Hematopoietic multipotent progenitor cell treated with erythropoietin and hydrocortisone succinate and interleukin-3 and kit ligand, for 6 days (in vitro differentiated cells): ENCODE results near the gene RHD.
"Not testable (repeated sequence)": the region's sequence is repeated elsewhere in the genome, so short reads cannot be mapped to it uniquely, and the experiment has no call there.

Experiments
- DNase-seq: peaks from one replicate; pipeline ENCODE4 v3.0.0-alpha.2; 2015

Gene RHD

DNA sequence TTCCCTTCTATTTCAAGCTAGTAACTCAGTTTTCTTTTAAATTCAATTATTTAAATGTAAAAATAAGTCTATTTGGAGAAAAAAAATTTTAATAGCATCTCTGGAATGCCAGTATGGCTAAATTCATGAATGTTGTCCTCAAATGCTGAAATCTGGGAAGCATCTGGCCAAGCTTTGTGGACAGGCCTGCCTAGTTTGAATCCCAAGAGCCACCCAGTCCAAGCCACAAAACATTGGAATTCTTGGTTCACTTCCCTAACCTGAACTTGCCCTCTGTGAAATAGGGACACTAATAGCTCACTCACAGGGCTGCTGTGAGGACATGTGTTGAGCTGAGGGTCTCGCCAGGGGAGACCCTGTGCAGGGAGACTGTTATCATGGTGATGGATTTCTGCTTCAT lies 37.2 kb downstream of the RHD start:
- DNase-seq: not testable (repeated sequence)

DNA sequence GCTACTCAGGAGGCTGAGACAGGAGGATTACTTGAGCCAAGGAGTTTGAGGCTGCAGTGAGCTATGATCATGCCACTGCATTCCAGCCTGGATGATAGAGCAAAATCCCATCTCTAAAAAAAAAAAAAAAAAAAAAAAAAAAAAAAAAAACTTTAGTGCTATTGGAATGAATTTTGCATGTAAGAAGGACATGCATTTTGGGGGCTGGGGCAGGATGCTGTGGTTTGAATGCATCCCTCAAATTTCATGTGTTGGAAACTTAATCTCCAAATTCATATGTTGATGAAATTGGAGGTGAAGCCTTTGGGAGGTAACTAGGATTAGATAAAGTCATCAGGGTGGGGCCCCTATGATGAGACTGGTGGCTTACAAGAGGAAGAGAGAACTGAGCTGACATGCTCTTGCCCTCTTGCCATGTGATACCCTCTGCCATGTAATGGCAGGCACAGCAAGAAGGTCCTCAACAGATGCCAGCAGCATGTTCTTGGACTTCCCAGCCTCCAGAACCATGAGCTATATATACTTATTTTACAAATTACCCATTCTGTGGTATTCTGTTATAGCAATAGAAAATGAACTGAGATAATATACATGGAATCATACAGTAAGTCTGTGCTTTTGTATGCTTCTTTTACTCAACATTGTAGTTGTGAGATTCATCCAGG lies 40.6 kb downstream of the RHD start:
- peak; percentile 25 for DNase-seq

DNA sequence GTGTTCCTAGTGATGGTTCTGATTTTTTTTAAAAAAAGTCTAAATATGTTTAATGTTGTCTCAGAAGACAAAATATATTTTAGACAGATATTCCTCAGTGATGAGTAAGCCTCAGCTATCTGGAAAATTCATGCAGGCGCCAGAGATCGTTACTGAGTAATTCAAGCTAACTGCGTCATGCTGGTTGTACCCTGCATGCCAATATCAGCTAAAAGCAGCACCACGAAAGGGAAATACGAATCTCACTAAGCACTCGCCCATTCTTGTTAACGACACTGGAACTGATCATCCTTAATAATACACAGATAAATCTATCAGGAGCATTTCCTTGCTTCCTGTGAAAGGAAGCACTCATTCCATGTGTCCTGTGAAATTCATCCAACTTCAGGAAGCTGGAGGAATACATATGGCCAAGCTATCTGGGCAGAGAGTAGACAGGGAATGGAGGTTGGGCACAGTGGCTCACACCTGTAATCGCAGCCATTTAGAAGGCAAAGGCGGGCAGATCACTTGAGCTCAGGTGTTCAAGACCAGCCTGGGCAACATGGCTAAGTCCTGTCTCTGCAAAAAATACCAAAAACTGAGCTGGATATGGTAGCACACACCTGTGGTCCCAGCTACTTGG lies 48.1 kb downstream of the RHD start:
- peak; percentile 57 for DNase-seq

DNA sequence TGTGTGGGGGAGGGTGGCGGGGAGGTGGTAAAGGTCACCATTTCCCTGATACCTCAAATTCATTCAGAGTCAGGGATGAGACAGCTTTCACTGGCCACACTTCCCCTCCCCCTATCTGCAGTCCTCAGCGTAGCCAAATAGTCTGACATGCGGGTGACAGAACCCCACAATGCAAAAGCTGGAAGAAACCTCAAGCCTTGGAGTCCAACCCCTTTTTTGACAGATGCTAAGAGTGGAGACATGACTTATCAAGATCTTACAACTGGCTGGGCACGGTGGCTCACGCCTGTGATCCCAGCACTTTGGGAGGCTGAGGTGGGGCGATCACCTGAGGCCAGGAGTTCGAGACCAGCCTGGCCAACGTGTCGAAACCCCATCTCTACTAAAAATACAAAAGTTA lies 49.8 kb downstream of the RHD start:
- DNase-seq: peak; percentile 45

DNA sequence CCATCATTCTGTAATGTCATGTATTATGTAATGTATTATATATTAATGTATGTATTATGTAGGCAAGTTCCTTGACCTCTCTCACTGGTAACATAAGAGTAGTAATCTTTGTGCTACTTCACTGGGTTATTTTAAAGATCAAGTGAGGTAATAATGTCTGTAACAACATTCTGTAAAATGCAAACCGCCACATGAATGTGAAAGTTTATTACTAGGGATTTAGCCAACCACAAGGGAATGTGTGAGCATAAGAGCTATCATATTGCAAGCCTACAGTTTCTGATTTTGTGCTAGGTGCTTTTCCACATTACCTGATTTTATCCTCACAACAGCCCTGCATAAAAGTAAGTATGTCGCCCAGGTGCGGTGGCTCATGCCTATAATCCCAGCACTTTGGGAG lies 52.1 kb downstream of the RHD start:
- not testable (repeated sequence) for DNase-seq

DNA sequence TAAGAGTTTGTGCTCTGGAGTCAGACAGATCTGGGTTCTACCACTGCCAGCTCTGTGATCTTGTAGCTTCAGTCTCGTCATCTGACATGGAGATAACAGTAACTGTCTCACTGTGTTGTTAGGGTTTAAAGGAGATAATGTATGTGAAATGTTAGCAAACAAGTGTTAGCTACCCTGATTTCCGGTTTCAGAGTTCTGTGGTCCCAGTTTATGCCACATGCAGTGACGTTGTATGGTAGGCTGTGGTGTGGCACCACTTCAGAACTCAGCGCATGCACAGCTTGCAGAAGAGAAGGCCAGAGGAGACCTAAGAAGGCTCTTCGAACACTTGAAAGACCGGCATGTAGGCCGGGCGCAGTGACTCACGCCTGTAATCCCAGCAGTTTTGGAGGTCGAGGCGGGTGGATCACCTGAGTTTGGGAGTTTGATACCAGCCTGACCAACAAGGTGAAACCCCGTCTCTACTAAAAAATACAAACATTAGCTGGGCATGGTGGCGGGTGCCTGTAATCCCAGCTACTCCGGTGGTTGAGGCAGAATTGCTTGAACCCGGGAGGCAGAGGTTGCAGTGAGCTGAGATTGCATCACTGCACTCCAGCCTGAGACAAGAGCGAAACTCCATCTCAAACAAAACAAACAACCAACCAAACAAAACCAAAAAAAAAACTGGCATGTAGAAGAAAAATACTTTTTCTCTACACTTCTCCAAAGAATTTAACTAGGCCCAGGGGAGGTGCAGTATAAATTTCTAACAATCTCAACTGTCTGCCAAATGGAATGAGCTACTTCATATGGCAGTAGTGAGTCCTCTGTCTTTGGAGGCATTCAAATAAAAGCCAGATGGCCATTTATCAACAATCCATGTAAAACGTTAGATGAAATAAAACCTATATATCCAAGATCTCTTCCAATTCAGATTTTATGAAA lies 55.8 kb downstream of the RHD start:
- not testable (repeated sequence) for DNase-seq

DNA sequence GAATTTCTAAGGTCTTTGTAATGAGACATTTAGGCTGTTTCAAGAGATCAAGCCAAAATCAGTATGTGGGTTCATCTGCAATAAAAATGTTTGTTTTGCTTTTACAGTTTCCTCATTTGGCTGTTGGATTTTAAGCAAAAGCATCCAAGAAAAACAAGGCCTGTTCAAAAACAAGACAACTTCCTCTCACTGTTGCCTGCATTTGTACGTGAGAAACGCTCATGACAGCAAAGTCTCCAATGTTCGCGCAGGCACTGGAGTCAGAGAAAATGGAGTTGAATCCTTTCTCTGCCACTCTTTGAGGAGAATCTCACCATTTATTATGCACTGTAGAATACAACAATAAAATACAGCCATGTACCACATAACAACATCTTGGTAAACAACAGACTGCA lies 56.5 kb downstream of the RHD start:
- not testable (repeated sequence) for DNase-seq

DNA sequence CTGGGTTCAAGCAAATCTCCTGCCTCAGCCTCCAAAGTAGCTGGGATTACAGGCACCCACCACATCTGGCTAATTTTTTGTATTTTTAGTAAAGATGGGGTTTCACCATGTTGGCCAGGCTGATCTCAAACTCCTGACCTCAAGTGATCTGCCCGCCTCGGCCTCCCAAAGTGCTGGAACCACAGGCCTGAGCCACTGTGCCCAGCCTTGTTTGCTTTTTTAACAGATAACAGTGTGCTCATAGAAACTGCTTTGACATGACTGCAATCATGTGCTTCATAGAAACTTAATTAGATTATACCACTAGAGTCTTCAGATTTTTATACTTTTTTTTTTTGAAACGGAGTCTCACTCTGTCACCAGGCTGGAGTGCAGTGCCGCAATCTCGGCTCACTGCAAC lies 57.0 kb downstream of the RHD start:
- DNase-seq: not testable (repeated sequence)

DNA sequence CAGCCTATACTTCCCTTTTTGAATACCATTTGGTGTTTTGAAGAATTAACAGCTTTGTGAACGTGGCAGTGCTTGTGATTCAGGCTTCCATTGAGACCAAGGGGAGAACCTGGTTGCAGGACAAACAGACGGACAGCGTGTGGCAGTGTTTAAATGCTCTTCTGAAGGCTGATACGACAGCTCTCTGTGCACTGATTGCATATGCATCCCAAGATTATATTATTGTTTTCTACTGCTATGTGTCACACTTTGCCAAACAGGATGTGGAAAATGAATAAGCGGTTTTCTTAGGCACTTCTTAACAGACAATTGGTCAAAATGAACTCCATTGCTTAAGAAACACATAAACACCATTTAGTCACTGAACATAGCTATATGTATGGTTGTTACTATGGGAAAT lies 57.6 kb downstream of the RHD start:
- peak; percentile 18 for DNase-seq

DNA sequence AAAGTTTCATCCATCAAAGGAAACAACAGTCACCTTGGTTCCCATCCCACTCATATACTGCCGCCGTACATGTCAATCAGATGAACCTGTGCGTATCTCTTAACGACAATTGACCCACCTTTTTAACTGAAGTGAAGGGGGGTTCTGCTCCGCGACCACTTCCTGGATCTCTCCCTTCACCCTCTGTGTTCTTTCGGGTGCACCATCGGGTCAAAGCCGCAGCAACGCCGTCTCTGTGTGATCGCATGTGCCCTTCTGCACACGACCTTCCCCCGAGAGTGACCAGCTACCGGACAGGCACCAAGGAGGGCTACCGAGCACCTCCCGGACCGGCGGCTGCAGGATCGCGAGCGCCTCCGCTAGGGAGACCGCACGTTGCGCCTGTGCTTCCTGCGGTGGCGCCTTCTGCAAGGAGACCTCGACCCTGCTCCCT lies 64.6 kb downstream of the RHD start:
- DNase-seq: peak; percentile 44

DNA sequence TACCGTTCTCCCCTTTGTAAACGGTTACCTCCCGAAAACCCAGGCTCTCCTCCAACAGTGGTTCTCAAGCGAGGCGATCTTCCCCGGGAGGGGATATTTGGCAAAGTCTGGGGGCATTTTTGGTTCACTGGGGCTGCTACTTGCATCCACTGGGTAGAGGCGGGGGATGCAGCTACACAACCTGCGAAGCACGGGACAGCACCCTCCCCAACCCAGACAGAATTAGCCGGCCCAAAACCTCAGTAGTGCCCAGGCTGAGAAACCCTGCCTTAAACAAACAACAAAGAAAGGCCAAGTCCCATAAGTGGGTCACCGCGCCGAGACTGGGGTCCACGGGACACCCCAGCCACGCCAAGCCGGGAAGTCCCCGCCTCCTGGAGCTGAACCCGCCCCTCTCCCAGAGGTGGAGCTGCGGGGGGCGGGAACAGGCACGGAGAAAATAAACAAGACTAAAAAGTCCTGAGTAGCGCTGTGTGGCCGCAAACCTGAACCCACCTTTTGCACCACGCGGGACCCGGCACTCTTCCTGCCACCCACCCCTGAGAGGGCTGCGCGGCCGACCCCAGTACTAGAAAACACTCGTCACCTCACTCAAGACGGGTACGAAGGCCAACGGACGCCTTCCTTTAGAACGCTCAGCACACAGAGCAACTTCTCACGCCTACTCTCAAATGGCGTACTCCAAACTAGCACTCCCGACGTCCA lies 65.3 kb downstream of the RHD start:
- DNase-seq: not testable (repeated sequence)

DNA sequence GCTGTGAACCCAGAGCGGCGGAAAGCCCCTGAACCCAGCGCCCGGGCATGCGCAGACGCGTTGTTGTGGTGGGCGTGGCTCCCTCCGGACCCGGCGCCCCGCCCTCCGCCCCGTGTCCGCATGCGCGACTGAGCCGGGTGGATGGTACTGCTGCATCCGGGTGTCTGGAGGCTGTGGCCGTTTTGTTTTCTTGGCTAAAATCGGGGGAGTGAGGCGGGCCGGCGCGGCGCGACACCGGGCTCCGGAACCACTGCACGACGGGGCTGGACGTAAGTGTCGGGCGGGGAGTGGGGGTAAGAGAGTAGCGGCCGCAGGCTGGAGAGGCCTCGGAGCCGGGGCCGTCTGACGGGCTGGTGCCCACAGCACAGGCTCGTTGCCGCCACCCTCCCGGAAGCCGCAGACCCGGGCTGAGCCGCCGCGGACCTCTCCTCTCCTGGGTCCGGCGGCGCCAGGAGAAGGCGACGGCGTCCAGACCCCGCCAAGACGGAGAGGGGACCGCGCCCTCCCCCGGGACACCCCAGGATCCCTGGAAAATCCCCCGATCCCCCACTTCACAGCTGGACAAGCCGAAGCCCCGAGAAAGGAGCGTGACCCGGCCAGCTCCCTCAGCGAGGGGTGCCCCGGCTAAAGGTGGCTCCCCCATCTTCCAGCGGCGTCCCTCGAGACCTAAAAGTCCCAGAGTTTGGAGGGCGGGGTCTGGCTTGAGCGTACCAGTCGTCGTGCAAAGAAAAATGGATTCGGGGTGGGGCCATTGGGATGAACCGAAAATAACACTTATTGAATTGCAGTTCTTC lies 66.1 kb downstream of the RHD start, which contains the start of gene TMEM50A:
Gene TMEM50A, plus strand, starts transcription at position 147 of the 794 bp plus-strand sequence. CDS start 2,153 bp downstream, outside the sequence.
- peak; percentile 89 for DNase-seq

DNA sequence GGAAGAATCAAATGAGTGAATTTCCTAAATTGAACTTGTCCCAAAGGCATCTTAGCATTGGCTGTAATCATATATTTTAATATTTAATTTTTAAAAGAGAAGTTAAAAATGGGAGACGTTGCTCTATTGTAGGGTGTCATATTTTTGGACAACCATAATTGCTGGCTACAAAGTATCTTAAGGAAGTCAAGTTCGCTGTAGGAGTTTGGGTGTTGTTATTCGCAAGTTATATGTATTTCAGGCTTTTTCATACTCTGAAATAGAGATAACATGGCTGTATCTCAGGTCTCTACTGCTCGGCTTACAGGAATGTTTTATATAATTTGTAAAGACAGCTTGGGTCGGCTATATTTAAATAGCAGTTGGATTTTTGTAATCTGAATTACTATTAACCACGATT lies 66.7 kb downstream of the RHD start:
- DNase-seq: peak; percentile 51

DNA sequence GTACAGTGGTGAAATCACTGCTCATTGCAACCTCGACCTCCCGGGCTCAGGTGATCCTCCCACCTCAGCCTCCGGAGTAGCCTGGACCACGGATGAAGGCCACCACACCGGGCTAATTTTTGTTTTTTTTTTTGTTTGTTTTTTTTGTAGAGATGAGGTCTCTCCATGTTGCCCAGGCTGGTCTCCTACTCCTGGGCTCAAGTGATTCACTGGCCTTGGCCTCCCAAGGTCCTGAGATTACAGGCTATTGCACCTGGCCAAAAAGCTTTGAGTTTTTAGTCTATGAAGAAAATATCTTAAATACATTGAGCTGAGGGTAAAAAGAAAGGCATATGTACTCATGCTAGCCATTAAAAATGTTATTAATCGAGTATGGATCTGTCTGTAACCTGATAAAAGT lies 69.4 kb downstream of the RHD start:
- no peak for DNase-seq

DNA sequence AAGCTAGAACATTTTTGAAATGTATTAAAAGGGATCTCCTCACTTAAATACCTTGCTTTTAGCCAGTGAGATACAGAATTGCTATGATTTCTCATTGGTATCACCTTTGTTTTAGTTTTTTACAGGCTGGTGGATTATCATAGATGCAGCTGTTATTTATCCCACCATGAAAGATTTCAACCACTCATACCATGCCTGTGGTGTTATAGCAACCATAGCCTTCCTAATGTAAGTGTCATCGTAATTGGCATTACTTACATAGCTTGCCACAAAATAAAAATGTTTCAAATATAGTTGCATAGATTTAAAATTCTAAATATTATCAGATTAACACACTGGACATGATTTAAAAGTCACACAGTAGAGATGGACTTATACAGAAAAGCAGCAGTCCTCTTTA lies 70.5 kb downstream of the RHD start:
- no peak for DNase-seq

DNA sequence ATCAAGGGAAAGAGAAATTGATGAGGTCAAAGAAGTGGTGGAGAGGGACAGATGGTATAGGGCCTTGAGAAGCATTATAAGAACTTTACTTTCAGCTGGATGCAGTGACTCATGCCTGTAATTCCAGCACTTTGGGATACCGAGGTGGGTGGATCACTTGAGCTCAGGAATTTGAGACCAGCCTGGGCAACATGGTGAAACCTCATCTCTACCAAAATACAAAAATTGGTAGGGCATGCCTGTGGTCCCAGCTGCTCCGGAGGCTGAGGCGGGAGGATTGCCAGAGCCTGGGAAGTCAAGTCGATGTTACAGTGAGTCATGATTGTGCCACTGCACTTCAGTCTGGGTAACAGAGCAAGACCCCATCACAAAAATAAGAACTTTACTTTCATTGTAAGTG lies 71.6 kb downstream of the RHD start:
- no peak for DNase-seq

DNA sequence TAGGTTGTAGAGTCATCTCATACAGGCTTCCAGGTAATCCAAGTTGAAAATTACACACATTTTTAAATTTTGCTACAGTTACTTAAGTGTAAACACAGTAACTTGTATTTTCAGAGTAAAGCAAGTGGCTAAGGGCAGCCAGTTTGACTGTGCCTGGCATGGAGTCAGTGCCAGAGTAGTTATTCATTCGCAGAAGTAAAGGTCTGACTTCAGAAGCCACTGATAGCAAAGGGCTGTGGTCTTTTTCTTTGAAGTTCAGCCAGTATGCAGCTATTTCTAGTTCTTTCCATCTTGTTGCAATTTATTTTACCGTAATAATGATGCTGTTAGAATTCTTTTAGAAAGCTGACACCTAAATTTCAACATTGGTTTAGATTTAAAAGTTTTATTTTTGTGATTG lies 75.2 kb downstream of the RHD start:
- DNase-seq: no peak

DNA sequence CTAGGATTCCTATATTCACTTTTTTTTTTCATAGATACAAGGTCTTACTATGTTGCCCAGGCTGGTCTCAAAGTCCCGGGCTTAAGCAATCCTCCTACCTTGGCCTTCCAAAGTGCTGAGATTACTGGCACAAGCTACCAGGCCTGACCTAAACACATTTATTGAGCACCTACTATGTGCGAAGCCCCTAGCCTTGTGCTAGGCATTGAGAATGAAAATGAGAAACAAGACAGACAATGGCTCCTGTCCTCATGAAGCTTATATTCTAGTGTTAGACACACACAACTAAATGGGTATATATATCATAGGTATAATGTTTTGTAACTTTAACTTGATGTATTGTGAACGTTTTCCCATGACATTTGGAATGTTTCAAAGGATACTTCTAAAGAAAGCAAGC lies 77.3 kb downstream of the RHD start:
- no peak for DNase-seq

DNA sequence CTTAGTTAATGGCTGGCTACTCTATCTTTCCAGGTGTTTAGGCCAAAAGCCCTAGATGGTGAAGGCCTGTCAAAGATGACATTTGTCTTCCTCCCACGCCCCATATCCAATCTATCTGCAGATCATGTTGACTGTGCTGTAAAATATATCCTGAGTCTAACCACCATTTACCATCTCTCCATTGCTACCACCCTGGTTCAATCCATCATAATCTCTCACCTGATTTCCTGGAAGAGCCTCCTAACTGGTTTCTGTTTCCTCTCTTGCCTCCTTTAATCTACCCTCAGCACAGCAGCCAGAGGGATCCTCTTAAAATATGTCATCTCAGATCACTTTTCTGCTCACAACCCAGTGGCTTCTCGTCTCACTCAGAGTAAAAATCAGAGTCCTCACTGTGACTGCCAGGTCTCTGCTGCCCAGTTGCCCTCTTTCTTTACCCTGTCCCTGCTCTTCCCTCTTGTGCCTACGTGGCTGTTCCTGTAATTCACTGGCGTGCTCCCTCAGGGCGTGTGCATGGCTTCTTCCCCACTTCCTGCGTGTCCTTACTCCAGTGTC lies 83.6 kb downstream of the RHD start:
- DNase-seq: no peak

DNA sequence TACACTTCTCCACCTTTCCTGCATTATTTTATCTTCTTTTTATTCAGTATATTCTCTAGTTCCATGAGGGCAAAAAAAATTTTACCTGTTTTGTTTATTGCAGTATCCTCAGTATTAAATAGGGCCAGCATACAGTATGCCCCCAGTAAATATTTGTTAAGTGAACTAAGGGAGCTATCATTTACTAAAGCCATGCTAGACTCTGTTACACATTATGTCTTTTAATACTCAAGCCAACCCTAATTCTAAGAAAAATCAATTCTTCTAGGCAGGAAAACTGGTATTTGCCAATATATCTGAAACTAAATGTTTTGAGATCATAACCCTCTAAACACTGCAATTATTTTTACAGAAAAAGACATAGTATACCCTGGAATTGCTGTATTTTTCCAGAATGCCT lies 84.1 kb downstream of the RHD start:
- DNase-seq: no peak

DNA sequence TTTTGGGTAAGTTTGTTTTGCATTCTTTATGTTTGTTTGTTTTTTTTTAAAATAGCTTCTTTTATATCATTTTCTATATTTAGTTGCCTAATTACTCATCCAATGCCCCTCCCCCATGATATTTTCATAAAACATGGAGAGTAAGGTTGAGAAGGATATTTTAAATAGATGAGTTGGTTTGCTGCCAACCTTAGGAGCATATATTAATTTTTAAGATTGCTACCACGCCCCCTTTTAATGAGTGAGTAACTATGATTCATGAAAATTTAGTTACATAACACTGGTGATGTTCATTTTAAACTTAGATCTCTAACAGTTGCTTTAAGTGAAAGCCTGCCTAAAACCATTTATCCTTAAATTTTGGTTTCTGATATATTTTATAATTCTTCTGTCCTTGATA lies 84.5 kb downstream of the RHD start:
- peak; percentile 16 for DNase-seq
